MM.1S (cell line): Measurements from ENCODE around the gene MSI2.

Source experiments
- DNase-seq: peaks from one replicate; pipeline ENCODE4 v3.0.0-alpha.2; 2015
- H2AFZ ChIP-seq: fragments of 300-600 bp; sonication (generic); 2 replicates; pipeline ENCODE4 v1.6.0; 2016; ENCODE audit warnings: antibody characterized with exemption, low read length
- H3F3A ChIP-seq: fragments of 300-600 bp; sonication (generic); 2 replicates; pipeline ENCODE4 v1.6.1; 2016; ENCODE audit warnings: mild to moderate bottlenecking, antibody characterized with exemption, low read length, moderate library complexity, mixed read lengths; ENCODE audit not compliant: insufficient read depth
- H3K27ac ChIP-seq: fragments of 300-600 bp; sonication (generic); 2 replicates; pipeline ENCODE4 v1.5.1; 2016; ENCODE audit warnings: mild to moderate bottlenecking, low read length
- H3K27me3 ChIP-seq: fragments of 300-600 bp; sonication (generic); replicated peaks from 2 replicates; pipeline ENCODE4 v1.6.0; 2016; ENCODE audit warnings: low read length; ENCODE audit not compliant: insufficient read depth
- H3K36me3 ChIP-seq: fragments of 300-600 bp; sonication (generic); replicated peaks from 2 replicates; pipeline ENCODE4 v1.6.1; 2016; ENCODE audit warnings: mild to moderate bottlenecking, low read length, mixed read lengths; ENCODE audit not compliant: insufficient read depth
- H3K4me1 ChIP-seq: fragments of 300-600 bp; sonication (generic); 2 replicates; pipeline ENCODE4 v1.6.1; 2016; ENCODE audit warnings: low read length, mixed read lengths
- H3K4me2 ChIP-seq: fragments of 300-600 bp; sonication (generic); 2 replicates; pipeline ENCODE4 v1.6.0; 2016; ENCODE audit warnings: low read depth, low read length
- H3K4me3 ChIP-seq: fragments of 300-600 bp; sonication (generic); 2 replicates; pipeline ENCODE4 v1.5.1; 2016; ENCODE audit warnings: low read length, mixed read lengths
- H3K79me2 ChIP-seq: fragments of 300-600 bp; sonication (generic); 2 replicates; pipeline ENCODE4 v1.6.1; 2016; ENCODE audit warnings: mixed run types, low read length, mixed read lengths
- H3K9ac ChIP-seq: fragments of 300-600 bp; sonication (generic); 2 replicates; pipeline ENCODE4 v1.6.1; 2016; ENCODE audit warnings: low read length, mixed read lengths
- H3K9me2 ChIP-seq: fragments of 300-600 bp; sonication (generic); replicated peaks from 2 replicates; pipeline ENCODE4 v1.6.1; 2016; ENCODE audit warnings: mild to moderate bottlenecking, low read length, mixed read lengths; ENCODE audit not compliant: insufficient read depth
- H3K9me3 ChIP-seq: fragments of 300-600 bp; sonication (generic); replicated peaks from 2 replicates; pipeline ENCODE4 v1.6.1; 2016; ENCODE audit warnings: mild to moderate bottlenecking, low read length, mixed read lengths; ENCODE audit not compliant: insufficient read depth
- H4K20me1 ChIP-seq: fragments of 300-600 bp; sonication (generic); 2 replicates; pipeline ENCODE4 v1.6.1; 2016; ENCODE audit warnings: mild to moderate bottlenecking, low read length, moderate library complexity, mixed read lengths; ENCODE audit not compliant: insufficient read depth
- EZH2 ChIP-seq: fragments of 300-600 bp; sonication (generic); optimal IDR thresholded peaks from 2 replicates; pipeline ENCODE3; 2017; ENCODE audit warnings: low read depth, mild to moderate bottlenecking, antibody characterized with exemption, low read length, mixed read lengths
- EZH2phosphoT487 ChIP-seq: fragments of 300-600 bp; sonication (generic); IDR thresholded peaks from 2 replicates; pipeline ENCODE4 v1.6.1; 2018; ENCODE audit warnings: antibody characterized with exemption, low read length
- TF ChIP-seq, protein P1 (sequence below): fragments of 300-600 bp; sonication (generic); IDR thresholded peaks from 2 replicates; pipeline ENCODE4 v1.5.1; 2016; ENCODE audit warnings: antibody characterized with exemption, low read length, mixed read lengths

The MSI2 gene

GRCh38 chr17:57574040-57574513 is 317.8 kb downstream of the MSI2 start:
- H4K20me1 ChIP-seq: no peaks in the 10 kb centered on the region
- H3K9ac ChIP-seq: no peak overlapping the region
- no peak overlapping the region for H2AFZ ChIP-seq
- no peak overlapping the region for H3K4me2 ChIP-seq
- no peak overlapping the region for H3K27ac ChIP-seq
- no peaks in the 10 kb centered on the region for H3K36me3 ChIP-seq
- 0 out of 2 replicates have a peak, but pooled peaks cover 8% of the 10 kb centered on the region for H3K79me2 ChIP-seq
- H3K27me3 ChIP-seq: no peaks in the 10 kb centered on the region
- TF ChIP-seq EZH2phosphoT487 (no peak), EZH2 (no peak)
- TF ChIP-seq, protein P1, sequence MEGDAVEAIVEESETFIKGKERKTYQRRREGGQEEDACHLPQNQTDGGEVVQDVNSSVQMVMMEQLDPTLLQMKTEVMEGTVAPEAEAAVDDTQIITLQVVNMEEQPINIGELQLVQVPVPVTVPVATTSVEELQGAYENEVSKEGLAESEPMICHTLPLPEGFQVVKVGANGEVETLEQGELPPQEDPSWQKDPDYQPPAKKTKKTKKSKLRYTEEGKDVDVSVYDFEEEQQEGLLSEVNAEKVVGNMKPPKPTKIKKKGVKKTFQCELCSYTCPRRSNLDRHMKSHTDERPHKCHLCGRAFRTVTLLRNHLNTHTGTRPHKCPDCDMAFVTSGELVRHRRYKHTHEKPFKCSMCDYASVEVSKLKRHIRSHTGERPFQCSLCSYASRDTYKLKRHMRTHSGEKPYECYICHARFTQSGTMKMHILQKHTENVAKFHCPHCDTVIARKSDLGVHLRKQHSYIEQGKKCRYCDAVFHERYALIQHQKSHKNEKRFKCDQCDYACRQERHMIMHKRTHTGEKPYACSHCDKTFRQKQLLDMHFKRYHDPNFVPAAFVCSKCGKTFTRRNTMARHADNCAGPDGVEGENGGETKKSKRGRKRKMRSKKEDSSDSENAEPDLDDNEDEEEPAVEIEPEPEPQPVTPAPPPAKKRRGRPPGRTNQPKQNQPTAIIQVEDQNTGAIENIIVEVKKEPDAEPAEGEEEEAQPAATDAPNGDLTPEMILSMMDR: no peak
- no peaks in the 10 kb centered on the region for H3K4me1 ChIP-seq
- no peak overlapping the region for H3K4me3 ChIP-seq
- no peaks in the 10 kb centered on the region for H3F3A ChIP-seq
- no peaks in the 10 kb centered on the region for H3K9me2 ChIP-seq
- DNase-seq: no peak
- no peaks in the 10 kb centered on the region for H3K9me3 ChIP-seq

GRCh38 chr17:57576744-57577143 is 320.4 kb downstream of the MSI2 start:
- no peak for TF ChIP-seq EZH2phosphoT487
- TF ChIP-seq EZH2: no peak
- TF ChIP-seq, protein P1: no peak
- DNase-seq: no peak

GRCh38 chr17:57577751-57578607 is 321.7 kb downstream of the MSI2 start:
- H3K4me1 ChIP-seq: no peaks in the 10 kb centered on the region
- no peak overlapping the region for H3K27ac ChIP-seq
- no peaks in the 10 kb centered on the region for H3K9me2 ChIP-seq
- no peak overlapping the region for H2AFZ ChIP-seq
- H3K4me2 ChIP-seq: no peak overlapping the region
- no peak overlapping the region for H3K9ac ChIP-seq
- H3K27me3 ChIP-seq: no peaks in the 10 kb centered on the region
- no peaks in the 10 kb centered on the region for H3K36me3 ChIP-seq
- H3F3A ChIP-seq: no peaks in the 10 kb centered on the region
- H3K4me3 ChIP-seq: no peak overlapping the region
- H3K9me3 ChIP-seq: no peaks in the 10 kb centered on the region
- TF ChIP-seq EZH2 (no peak), EZH2phosphoT487 (no peak)
- TF ChIP-seq, protein P1: no peak
- H3K79me2 ChIP-seq: 0 out of 2 replicates have a peak, but pooled peaks cover 8% of the 10 kb centered on the region
- DNase-seq: no peak
- H4K20me1 ChIP-seq: no peaks in the 10 kb centered on the region

More at GRCh38 chr17:57576744-57577143, 320.4 kb downstream of the MSI2 start:
- Histone ChIP-seq H3K79me2 (0 out of 2 replicates have a peak, but pooled peaks cover 8% of the 10 kb centered on the region), H4K20me1 (no peaks in the 10 kb centered on the region), H3K27ac (no peak overlapping the region), H2AFZ (no peak overlapping the region), H3F3A (no peaks in the 10 kb centered on the region), H3K9me3 (no peaks in the 10 kb centered on the region), H3K4me3 (no peak overlapping the region), H3K9ac (no peak overlapping the region), H3K9me2 (no peaks in the 10 kb centered on the region), H3K4me1 (no peaks in the 10 kb centered on the region), H3K36me3 (no peaks in the 10 kb centered on the region), H3K27me3 (no peaks in the 10 kb centered on the region), H3K4me2 (no peak overlapping the region)
